NCI-H187 (cell line): ENCODE data around the gene AHNAK2.

Source experiments
- DNase-seq, 2 experiments: peaks; one replicate each; lab custom pipeline; 2025; lab: John Stamatoyannopoulos, UW

Gene AHNAK2

DNA sequence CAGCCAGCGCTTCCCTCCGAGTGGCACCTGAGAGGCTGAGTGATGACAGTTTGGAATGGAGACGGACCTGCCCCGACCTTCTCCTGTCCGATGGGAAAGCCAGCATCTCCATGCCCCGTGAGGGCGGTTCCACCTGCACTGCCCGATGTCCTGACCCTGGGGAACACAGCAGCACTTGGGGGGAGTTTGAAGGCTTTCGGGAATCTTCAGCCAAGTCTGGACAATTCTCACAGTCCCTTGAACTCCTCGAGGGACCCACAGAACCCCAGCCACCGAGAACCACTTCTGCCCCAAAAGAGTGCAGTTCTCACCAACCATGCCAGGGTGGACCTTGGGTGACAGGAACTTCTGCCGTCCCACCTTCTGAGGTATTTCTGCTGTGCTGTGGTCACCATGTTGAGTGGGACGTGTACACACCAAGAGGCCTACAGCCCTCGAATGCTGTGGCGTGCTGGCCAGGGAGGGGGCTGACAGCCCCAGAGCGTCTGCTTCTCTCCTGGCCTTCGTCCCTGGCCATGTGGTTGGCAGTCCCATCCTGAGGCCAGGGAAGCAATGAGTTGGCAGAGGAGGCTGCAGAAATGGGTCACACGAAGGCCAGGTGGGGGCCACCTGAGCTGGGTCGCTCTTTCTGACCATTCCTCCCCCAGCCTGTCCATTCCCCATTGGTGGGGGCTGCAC, 8.5 kb upstream of the AHNAK2 start:
- DNase-seq, result no peak

DNA sequence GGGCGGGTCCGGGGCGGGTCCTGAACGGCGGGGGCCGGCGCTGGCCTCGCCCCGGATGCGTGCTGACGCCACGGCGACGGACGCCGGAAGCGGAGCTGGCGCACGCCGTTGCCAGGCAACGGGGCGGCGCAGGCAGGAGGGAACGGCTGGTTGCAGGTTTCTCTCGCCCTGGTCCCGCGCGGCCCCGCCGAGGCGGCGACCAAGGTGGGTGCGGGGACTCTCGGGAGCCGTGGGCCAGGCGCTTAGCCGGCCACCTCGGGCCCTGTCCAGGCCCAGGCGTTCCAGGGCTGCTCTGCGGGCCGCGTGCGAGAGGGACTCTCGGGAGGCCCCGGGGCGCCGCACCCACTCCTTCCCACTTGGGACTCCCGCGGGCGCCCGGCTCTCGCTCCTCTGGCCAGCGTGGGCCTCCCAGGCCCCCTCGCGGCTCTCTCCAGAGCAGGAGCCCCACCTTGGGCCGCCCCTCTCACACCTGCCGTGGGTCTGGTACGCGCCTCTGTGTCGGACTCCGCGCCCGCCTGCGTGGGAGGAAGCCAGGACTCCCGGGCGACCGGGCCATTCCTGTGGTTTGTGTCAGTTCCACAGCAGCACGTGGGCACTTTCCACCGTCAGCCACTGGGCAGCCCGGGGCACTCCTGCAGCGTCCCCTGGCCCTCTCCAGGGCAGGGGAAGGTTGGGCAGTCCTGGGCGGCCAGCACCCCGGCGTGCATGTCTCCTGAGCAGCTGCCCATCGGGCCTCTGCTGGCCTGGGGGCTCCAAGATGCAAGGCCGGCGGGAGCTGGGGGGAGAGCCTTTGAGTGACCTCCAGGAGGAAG, 7.7 kb upstream of the AHNAK2 start, which contains the start of gene CLBA1:
Gene CLBA1, plus strand, starts transcription at position 114 of the 812 bp plus-strand sequence. Its CDS starts 644 bp downstream, at position 758.
- DNase-seq, result peak; percentile 73 to 88

DNA sequence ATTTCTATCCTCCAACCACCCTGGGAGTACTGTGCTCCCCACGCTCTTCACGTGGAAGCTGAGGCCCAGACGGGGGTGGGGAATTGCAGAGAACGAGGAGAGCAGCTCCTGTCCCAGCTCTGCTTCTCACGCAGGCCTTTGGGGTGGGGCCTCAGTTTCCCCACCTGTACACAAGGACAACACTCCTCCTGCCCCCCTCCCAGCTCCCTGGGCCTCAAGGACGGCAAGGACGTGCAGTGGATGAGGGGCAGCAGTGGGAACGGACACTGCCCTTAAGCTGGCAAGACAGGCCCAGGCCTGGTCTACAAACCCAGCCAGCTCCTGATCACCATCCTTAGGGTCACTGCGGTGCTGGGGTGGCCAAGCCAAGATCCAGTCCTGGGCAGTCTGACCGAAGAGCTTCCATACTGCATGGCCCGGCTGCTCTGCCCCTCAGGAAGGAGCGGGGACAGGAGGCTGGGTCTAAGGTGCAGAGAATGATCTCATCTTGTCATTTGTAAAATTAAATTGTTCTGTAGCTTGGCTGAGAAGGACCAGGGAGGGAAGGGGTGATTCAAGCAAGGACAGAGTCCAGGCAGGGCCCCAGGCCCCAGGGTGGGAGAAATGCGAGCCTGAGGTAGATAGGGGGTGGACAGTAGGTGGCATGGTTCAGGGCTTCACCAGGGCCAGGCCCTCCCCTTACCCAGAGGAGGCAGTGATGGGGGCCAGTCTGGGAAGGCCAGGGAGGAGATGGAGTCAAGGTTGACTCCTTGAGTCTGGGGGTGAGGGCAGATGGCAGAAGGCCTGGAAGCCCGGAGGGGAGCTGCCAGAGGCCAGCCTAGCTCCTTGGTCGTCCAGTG, 6.1 kb upstream of the AHNAK2 start:
- no peak for DNase-seq

DNA sequence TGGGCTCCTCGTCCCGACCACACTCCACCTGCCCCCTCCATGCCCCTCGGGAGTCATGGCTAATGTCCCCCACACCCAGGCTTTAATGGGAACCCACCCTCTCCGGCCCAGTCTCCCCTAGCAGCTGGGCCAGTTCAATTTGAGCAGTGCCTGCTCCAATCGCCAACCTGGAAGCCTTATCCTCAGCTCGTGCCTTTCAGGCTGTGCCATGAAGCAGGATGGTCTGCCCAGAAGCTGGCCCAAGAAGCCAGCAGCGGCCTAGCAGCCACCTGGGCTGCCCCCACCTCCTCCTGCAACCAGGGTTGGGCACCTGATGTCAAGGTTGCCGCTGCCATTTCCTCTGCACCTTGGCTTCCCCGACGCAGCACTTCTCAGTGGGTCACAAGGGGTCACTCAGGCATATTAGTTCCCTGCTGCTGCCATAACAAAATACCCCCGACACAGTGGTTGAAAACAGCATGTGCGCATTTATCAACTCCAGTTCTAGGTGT, 5.1 kb upstream of the AHNAK2 start:
- DNase-seq, result no peak

DNA sequence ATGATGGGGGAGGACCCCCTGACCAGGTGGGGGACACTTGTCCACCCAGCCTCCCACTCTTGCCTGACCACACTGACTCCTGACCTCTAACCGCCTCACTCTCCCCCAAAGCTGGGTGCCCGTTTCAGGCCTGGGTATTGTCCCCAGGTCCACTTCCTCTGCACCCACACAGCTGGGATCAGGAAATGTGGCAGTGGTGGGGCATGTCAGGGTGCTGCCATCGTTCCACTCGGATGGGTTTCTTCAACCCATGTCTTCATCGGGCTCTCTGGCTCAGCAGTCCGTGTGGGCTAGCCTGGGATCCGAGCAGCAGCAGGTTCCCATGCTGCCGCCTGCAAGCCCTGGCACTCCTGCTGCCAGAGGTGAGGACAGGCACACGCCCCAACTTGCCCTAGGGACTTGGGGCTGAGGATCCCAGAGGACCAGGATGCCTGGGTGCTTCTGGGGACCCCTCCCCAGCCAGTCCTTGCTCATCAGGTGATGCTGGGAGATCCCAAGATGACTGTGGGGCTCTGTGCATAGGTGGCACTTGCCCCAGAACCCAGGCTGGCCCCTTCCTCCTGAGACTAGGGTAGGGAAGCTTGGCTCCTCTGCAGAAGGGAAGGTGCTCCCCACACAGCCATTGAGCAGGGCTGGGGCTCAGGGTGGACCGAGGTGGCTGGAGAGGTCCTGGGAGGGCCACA, 4.5 kb upstream of the AHNAK2 start:
- DNase-seq, result no peak

DNA sequence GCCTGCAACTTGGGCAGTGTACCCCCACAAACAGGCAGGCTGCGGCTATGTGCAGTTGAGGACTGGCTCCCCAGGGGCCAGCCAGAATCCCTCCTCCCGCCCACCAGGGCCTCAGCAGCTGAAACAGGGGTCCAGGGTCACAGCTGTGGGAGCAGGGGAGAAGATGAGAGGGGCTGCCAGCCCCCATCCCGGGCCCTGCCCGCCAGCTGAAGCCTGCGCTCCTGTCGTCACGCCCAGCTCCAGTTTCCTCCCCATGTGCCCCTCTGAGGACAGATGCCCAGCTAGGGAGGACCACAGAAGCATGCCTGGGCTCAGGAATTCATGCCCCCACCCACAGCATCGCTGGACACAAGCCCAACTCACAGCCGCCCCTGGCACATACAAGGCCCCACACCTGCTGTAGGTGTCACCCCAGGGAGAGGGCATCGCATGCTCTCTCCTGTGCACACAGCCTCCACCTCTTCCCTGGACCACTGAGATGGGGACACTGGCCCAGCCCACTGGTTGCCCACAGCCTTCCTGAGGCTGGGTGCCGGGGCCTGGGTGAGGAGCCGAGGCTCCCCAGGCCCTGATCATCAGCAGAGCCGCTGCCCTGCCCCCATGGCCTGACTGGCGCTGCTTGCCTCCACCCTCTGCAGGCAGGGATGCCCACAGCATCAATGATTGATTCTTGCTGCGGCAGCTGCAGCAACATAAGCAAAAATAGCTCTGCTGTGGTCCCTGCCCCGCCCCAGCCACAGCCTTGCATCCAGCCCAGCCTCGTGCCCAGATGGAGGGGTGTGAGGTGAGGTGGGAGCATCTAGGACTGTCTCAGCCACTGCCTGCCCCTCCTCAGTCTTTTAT, 3.7 kb upstream of the AHNAK2 start:
- DNase-seq, result no peak

DNA sequence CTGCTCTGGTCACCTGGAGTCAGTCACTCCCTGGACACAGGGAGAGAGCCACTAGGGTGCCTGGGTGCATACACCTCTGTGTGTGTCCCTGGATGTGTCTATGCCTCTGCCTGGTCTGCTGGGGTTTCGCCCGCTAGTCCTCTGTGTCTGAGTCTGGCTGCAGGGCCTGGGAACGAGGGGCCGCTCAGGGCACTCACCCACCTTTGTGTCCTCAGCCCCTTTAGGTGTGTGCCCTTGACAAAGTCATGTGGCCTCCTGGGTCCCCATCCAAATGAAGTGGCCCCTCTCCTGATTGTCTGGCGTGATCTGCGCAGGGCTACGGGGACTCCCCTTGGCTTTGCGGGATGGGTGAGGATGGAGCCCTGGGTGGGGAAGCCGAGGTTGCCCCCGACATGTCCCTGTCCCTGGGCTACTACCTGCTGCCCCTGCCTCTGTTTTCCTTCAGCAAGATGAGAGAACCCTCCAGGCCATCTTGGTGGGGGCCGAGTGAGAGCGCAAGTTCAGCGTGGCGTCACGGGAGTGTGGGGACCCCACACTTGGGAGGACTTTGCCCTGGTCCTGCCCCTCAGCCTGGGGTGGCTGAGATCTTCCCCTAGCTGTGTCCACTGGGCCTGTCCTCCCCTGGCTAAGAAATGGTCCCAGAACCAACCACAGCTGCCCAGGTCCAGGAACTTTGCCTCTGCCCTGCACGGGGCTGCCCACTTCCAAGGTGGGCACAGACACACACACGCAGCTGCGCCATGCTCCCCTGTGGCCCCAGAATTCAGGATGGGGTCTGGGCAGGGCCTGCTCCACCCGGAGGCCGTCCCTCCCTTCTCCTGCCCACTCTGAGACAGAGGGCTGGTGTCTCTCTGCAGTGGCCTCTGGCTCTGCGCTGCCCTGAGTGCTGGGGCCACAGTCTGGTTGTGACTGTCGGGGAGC, 2.7 kb upstream of the AHNAK2 start:
- no peak for DNase-seq

DNA sequence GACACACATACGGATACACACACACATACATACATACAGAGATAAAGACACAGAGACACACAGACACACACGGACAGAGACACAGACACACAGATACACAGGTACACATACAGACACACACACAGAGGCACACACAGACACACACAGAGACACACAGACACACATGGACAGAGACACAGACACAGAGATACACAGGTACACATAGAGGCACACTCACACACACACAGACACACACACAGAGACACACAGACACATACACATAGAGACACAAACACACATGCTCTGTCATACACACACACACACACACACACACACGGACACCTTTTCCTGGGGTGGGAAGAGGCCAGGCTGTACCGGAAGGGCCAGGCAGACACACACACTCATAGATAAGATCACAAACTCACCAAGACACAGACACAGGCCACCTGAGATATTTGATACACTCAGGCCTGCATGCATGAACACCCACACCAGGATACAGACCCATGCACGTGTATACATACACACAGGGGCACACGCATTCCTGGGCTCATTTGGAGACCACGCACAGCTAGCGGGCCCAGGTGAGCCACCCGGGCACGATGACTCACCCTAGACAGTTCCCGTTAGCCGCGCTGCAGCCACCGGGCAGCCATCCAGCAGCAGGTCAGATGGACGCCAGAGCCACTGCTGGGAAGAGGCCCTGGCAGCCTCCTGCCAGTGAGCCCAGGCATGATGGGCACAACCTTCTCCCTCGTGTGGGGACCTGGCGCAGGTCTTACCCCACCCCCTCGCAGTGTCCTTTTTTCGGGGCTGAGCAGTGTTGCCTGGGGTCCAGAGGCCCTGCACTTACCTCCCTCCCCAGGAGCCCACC, 1.8 kb upstream of the AHNAK2 start:
- DNase-seq, result no peak

DNA sequence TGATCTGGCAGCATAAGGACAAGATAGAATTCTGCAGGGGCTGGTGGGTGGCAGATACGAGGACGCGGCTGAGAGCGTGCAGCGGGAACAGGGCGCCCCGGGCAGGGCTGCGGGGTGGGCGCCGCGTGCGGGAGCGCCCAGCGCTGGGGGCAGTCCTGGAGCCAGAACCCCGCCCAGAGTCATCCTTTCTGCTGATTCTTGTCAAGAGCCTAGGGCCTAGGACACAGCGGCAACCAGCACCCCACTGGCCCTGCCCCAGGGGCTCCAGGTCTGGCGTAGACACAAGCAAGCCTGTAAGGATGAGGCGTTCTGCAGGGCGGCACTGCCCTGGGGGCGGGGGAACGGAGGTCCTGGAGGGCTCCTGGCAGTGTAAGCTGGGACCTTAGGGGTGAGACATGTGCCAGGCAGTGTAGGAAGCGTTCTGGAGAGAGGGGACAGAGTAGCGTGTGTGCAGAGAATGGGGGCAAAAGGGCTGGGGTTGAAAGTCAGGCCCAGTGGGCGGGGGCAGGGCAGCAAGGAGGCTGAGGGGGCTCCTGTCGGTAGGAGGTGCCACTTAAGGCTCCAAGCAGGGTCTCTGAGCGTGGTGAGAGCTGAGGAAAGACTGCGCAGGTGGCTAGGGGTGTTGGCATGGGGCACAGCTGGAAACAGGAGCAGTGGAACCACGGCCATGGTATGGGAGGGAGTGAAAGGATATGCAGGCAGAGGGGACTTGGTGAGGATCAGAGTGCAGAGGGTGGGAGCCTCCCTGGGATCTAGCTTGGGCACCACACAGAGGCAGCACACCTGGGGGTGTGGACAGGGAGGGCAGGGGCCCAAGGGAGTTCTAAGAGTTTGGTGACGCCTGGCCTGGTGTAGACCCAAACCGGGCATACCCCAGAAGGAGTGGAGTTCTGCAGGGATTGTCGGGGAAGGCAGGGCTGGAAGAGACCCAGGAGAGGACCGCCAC, 845 bp upstream of the AHNAK2 start:
- no peak for DNase-seq

DNA sequence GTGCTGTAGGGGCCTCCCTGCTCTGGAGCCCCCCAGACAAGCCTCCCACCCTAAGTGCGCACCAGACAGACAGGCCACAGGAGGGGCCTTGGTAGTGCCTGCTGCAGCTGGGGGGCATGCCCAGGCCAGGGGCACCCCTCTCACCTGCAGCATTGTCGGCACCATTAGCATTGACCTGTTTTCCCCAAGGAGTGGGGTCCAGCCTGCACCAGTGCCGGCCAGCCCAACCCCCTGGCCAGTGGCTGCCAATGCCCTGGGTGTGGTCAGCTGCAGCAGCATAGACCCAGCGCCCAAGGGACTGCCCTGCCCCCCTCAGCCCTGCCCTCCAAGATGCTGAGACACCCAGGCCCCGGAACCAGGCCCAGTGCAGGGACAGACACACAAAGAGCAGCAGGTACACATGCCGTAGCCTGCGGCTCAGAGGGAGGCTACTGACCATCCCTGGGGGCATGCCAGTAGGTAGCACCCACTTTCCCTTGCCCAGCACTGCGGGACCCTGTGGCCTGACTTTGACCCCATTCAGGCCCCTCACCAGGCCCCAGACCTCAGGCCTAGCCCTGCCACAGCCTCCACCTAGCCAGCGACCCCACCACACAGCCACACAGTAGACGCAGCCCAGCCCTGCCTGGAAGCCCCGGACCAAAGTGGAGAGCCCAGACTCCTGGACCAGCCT, 1.0 kb downstream of the AHNAK2 start:
- DNase-seq, result no peak

DNA sequence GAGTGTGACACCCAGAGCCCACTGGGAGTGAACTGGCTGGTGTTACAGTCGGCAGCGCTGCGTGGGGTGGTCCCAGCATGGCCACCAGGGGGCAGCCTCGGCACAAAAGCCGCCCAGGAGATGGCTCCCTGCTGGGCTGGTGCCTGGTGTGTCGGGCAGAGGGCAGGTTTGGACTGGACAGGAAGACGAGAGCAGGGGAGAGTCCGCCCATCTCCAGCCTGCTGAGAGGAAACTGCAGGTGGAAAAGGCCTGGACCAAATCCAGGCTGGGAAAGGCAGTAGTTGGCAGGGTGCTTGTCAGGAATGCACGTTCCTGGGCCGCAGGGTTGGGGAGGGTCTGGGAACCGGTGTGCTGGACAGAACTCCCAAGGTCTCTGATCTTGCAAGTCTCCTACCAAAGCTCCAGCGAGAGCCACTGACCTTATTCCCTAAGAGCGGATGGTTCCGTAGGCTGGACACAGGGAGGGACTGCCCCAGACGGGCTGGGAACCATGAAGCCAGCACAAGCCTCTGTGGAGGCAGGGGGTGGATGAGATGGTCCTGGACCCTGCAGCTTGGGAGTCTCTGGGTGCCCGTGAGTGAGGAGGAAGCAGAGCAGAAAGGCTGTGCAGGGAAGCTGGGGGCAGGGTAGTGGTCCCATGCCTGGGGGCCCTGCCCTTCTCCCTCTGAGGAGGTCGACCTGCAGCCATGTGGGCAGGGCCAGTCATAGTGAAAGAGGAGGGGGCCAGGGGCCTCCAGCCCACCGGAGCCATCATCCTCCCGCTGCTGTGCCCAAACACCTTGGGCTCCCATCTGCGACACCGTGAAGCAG, 1.8 kb downstream of the AHNAK2 start:
- DNase-seq, result peak in 1 of 2 experiments; percentile 64

DNA sequence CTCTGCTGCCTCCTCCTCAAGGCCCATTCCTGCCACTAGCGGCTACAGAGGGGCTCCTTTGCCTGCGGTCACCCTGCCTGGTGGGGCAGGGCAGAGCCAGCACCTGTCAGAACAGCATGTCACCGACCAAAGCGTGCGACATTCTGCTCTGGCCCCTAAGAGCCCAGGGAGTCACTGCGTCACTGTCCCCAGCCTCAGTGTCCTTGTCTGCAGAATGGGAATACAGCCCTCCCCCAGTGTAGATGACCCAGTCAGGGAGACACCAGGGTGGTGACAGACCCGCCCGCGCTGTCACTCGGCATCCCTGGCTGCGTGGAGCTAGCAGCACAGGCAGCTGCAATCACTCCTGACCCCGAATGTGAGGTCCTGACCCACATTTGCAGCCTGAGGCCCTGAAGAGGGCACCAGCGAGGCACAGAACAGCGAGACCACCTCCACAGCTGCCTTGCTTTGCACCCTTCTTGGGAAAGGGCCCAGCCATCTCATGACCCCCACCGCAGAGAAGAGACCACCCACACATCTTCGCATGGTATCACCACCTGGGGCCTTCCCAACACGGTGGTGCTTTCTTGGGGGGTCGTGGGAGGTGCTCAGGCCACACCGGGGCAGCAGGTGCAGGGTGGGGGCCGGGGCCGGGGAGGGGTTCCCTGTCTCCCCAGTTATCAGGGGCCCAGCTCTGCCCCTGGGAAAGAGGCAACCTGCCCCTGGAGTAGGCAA, 2.5 kb downstream of the AHNAK2 start:
- DNase-seq, result no peak

DNA sequence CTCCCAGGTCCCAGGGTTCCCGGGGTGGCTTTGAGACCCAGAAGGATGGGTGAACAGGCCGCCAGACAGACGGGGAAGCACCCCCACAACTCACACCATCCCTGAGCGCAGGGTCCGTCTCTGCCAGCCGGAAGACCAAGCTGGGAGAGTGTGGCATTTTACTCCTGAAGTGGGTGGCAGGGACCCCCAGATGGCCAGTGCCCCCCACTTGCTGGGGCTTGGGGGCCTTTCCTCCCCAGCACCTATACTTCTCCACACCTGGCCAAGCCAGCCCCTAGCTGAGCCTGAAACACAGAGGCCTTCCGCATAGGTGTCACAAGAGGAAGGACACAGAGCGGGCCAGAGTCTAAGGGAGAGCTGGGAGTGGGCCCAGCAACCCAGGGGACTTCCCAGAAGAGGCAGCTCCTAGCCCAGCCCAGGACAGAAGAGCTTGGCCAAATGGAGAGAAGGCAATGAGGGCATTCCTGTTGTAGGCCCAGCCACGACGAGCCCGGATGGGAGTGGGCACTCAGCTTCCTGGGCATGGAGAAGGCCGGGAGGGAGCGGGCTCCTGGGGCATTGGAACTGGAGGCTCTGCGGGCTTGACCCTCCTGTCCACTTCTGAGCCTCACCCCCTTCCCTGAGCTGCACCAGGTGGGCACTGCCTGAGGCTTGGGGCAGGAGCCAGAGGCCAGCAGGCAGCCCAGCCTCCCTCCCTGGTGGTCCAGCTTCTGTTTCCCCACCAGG, 3.3 kb downstream of the AHNAK2 start:
- no peak for DNase-seq

DNA sequence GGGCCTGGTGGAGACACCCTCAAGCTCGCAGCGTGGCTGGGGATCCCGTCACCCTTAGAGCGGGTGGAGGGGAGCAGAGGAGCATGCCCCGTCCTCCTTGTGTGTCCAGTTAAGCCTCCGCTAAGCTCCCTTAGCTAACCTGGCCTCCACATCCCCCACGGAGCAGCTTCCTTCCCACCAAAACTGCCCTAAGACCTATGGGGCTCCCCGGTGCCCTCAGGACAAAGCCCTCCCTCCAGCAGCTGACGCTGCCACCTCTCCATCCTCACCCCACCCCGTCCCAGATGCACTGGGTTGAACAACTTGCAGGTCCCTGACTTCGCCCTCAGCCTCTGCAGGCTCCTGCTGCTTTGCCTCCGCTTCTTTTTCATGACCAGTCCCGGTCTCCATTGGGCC, 4.0 kb downstream of the AHNAK2 start:
- no peak for DNase-seq
